Airway epithelial cell (primary cell): ENCODE measurements around the gene TCF19. TPM values are rescaled to one million over a fixed set of nuclear protein-coding genes. Genes with fewer than 3 reads are reported as not detected.

Experiments used
- total RNA-seq: library from RNA; depleted of rRNA; stranded (reverse); fragments of >200 nt; gene quantifications from 2 replicates; pipeline ENCODE4 v1.2.3, GENCODE V29; 2015

Gene TCF19
- total RNA-seq, result 17.0 and 20.8 TPM in 2 replicates

GRCh38 chr6:31158140-31158862 lies at the start of gene TCF19:
TSS of gene TCF19 (plus strand) at chr6:31158589. CDS start at chr6:31159470, 881 bp downstream.

GRCh38 chr6:31112478-31112877 lies 45.9 kb upstream of the TCF19 start, which contains the start of gene C6orf15:
TSS of gene C6orf15 (minus strand) at chr6:31112575. CDS start at chr6:31112555, 20 bp downstream.

GRCh38 chr6:31114541-31114878 lies 43.9 kb upstream of the TCF19 start, which contains the start of gene PSORS1C1:
TSS of gene PSORS1C1 (plus strand) at chr6:31114800. CDS start at chr6:31129633, 14,833 bp downstream.

GRCh38 chr6:31120151-31120915 lies 38.1 kb upstream of the TCF19 start, which contains the start of gene CDSN:
TSS of gene CDSN (minus strand) at chr6:31120446. CDS start at chr6:31120419, 27 bp downstream.

GRCh38 chr6:31138982-31139381 lies 19.4 kb upstream of the TCF19 start, which contains the start of gene PSORS1C2:
TSS of gene PSORS1C2 (minus strand) at chr6:31139066. CDS start at chr6:31139026, 40 bp downstream.

GRCh38 chr6:31157513-31158139 lies 763 bp upstream of the TCF19 start, which contains the start of gene CCHCR1:
TSS of gene CCHCR1 (minus strand) at chr6:31157802. CDS start at chr6:31157600, 202 bp downstream.

GRCh38 chr6:31170600-31170881 lies 12.2 kb downstream of the TCF19 start, which contains the start of gene POU5F1:
TSS of gene POU5F1 (minus strand) at chr6:31170682. CDS start at chr6:31170620, 62 bp downstream.

Other genes starting within 250 kb of the TCF19 start
- 17.5 and 23.5 TPM in 2 replicates for gene VARS2, start 244.4 kb upstream of the TCF19 start, total RNA-seq
- not detected in 2 replicates for gene SFTA2, start 226.4 kb upstream of the TCF19 start, total RNA-seq
- not detected in 2 replicates for gene MUCL3, start 217.6 kb upstream of the TCF19 start, total RNA-seq
- gene MUC21, start 174.9 kb upstream of the TCF19 start, total RNA-seq, result 0.14 TPM in 1 of 2 replicates, not detected in the other
- not detected in 2 replicates for gene MUC22, start 148.1 kb upstream of the TCF19 start, total RNA-seq
- 0.35 and 2.0 TPM in 2 replicates for gene C6orf15, start 46.0 kb upstream of the TCF19 start, total RNA-seq
- 0.37 and 1.7 TPM in 2 replicates for gene PSORS1C1, start 43.8 kb upstream of the TCF19 start, total RNA-seq
- gene CDSN, start 38.1 kb upstream of the TCF19 start, total RNA-seq, result 0.14 TPM in 1 of 2 replicates, not detected in the other
- 0.14 and 0.33 TPM in 2 replicates for gene PSORS1C2, start 19.5 kb upstream of the TCF19 start, total RNA-seq
- 18.4 and 25.5 TPM in 2 replicates for gene CCHCR1, start 787 bp upstream of the TCF19 start, total RNA-seq
- 0.60 and 3.5 TPM in 2 replicates for gene POU5F1, start 12.1 kb downstream of the TCF19 start, total RNA-seq
- gene HLA-C, start 113.5 kb downstream of the TCF19 start, total RNA-seq, result 250 and 259 TPM in 2 replicates
- gene HLA-B, start 198.6 kb downstream of the TCF19 start, total RNA-seq, result 8.4 and 10.9 TPM in 2 replicates
- gene MICA, start 245.0 kb downstream of the TCF19 start, total RNA-seq, result 28.6 and 29.3 TPM in 2 replicates